ENCODE results near the gene C3orf22.

C3orf22 gene

DNA sequence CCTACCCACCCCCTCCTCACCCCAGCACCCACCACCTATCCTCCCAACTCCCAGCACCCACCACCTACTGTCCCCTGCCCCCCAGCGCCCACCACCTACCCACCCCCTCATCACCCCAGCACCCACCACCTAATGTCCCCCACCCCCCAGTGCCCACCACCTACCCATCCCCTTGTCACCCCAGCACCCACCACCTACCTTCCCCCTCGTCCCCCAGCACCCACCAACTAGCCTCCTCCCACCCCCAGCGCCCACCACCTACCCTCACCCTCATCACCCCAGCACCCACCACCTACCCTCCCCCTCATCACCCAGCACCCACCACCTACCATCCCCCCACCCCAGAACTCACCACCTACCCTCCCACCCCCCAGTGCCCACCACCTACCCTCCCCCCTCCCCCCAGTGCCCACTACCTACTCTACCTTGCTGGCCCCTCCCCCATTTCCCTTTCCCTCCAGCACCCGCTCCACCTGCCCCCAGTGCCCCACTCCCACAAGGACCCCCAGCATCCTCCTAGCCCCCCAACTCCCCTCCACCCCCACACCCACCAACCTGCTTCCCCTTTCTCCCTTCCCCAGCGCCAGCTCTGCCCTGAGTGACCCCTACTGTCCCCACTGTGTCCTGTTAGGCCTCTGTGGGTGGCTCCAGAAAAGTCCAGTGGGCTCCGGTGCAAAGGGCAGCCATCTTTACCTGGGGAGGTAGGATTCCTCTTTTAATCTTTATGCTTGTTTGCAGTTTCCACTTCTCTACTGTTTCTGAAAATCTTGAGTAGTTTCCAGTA, 42.4 kb downstream of the C3orf22 start:
- no peak for FAIRE-seq
- no peak for DNase-seq (ENCODE audit: insufficient read length, low spot score)

DNA sequence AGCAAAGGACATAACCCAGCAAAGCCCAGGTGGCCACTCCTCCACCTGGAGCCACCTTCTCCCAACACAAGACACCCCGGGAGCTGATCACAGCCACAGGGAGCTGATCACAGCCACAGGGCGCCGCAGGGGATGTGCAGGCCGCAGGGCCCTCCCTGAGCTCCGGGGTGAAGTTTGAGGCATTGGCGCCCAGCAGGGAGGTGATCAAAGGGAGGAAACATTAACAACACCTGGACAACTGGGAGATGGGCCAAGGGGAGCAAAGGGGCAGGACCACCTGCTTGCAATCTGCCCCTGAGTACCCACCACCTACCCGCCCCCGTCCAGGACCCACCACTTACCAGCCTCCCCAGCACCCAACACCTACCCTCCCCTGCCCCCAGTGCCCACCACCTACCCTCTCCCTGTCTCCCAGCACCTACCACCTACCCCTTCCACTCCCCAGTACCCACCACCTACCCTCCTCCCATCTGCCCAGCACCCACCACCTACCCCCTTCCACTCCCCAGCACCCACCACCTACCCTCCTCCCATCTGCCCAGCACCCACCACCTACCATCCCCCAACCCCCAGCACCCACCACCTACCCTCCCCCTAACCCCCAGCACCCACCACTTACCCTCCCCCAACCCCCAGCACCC, 43.5 kb downstream of the C3orf22 start:
- no peak for FAIRE-seq

GRCh38 chr3:126514161-126514560, 44.6 kb downstream of the C3orf22 start:
- DNase-seq (ENCODE audit: insufficient read length, low spot score) (no peak), FAIRE-seq (no peak)

More for the DNA sequence above, 43.5 kb downstream of the C3orf22 start:
- no peak for DNase-seq (ENCODE audit: insufficient read length, low spot score)

GRCh38 chr3:126512916-126513650, 45.6 kb downstream of the C3orf22 start:
- FAIRE-seq (no peak), DNase-seq (ENCODE audit: insufficient read length, low spot score) (no peak)

DNA sequence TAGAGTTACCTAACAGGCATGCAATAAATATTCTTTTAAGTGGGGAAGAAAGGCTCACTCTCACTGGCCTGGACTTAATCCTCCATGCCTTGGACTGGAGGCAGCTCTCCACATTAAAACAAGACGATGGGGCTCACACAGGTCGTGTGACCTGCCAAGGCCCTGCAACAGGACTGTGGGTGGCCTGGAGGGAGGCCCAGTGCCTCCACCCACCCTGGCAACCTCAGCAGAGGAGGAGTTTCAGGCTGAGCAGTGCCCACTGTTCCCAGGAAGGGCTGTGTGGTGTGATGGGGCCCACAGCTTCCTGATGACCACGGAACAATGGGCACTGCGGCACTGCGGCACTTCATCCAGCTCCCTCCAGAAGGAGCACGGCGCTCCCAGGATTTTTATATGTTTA, 46.7 kb downstream of the C3orf22 start:
- no peak for FAIRE-seq
- DNase-seq (ENCODE audit: insufficient read length, low spot score), result no peak

DNA sequence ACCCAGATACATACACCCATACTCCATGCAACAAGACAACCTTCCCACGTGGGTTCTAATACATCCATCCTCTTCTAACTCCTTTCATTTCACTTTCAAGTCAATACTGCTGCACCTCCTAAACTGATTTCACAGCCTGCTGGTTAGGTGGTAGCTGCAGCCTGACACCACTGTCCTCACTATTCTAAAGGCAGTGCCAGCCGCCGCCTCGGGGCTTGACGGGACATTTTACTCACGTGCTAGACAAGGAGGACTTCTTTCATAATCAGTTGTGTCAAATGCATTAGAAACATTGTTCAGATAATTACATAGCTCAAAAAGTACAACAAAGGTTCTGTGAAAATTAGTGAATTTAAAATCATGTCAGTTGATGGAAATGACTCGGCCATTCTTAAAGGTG, 47.4 kb downstream of the C3orf22 start:
- no peak for FAIRE-seq
- no peak for DNase-seq (ENCODE audit: insufficient read length, low spot score)

GRCh38 chr3:126510308-126510910, 48.3 kb downstream of the C3orf22 start:
- FAIRE-seq (no peak), DNase-seq (ENCODE audit: insufficient read length, low spot score) (no peak)

GRCh38 chr3:126509597-126510307, 49.0 kb downstream of the C3orf22 start:
- DNase-seq (ENCODE audit: insufficient read length, low spot score) (no peak), FAIRE-seq (no peak)

- FAIRE-seq, result no peak
- no peak for DNase-seq (ENCODE audit: insufficient read length, low spot score)
These were observed 50.2 kb downstream of the C3orf22 start for GRCh38 chr3:126508564-126508964.

DNA sequence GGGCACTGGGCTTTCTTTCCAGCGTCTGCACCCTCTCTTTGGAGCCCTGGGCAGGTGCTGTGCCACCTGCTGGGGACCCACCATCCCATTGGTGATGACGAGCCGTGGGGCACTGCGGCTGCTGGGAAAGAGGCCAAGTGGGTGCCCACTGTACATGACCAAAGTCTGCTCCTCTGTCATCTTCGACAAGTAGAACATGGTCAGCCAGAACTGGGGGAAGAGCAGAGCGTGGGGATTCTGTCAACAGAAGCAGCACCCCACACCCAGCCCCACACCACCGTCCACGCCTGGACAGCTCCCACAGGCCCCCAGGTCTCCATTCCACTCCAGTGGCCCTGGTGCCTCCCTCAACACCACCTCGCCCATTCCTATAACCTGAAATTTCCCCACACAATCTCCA, 50.8 kb downstream of the C3orf22 start:
- FAIRE-seq (no peak), DNase-seq (ENCODE audit: insufficient read length, low spot score) (no peak)

DNA sequence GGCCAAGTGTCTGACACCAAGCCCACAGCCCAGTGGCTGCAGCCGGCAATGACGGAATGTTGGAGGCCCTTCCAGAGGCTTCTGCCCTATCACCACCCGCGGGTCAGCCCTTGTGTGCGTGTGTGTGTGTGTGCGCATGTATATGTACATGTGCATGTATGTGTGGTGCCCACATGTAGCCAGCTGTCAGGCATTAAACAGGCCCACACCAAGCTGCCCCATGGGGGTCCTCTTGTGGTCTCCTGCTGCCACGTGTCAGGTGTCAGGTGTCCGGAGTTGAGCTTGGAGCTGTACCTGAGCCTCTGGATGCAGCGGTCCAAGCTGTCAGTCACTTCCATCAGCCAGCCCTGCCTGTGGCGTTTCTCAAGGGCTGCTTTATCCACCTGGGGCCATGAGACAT, 55.0 kb downstream of the C3orf22 start:
- FAIRE-seq, result no peak
- DNase-seq (ENCODE audit: insufficient read length, low spot score), result no peak

DNA sequence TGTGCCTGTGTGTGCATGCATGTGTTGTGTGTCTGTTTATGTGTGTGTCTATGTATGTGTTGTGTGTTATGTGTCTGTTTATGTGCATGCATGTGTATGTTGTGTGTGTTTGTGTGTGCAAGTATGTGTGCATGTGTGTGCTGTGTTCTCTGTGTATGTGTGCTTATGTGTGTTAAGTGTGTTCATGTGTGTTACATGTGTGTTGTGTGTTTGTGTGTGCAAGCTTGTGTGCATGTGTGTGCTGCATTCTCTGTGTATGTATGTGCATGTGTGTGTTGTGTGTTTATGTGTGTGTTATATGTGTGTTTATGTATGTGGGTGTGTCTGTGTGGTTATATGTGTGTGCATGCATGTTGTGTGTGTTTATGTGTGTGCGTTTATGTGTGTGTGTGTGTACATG, 56.1 kb downstream of the C3orf22 start:
- DNase-seq (ENCODE audit: insufficient read length, low spot score), result no peak

GRCh38 chr3:126501736-126502135, 57.0 kb downstream of the C3orf22 start:
- no peak for FAIRE-seq
- DNase-seq (ENCODE audit: insufficient read length, low spot score), result no peak

More for the DNA sequence above, 56.1 kb downstream of the C3orf22 start:
- FAIRE-seq, result no peak

GRCh38 chr3:126501054-126501453, 57.7 kb downstream of the C3orf22 start:
- no peak for DNase-seq (ENCODE audit: insufficient read length, low spot score)
- FAIRE-seq, result no peak

GRCh38 chr3:126500016-126500415, 58.7 kb downstream of the C3orf22 start:
- no peak for FAIRE-seq
- DNase-seq (ENCODE audit: insufficient read length, low spot score), result no peak
